CD4-positive, alpha-beta T cell treated with Interleukin-6 at 100 ng/mL for 8 hours (primary cell): ENCODE measurements around the gene PDZRN4.
"Not testable (repeated sequence)": the region's sequence is repeated elsewhere in the genome, so short reads cannot be mapped to it uniquely, and the experiment has no call there.

Experiments
- DNase-seq: peaks from one replicate; pipeline ENCODE4 v3.0.0-alpha.2; 2020; ENCODE audit warnings: mixed read lengths, low spot score

Gene PDZRN4

DNA sequence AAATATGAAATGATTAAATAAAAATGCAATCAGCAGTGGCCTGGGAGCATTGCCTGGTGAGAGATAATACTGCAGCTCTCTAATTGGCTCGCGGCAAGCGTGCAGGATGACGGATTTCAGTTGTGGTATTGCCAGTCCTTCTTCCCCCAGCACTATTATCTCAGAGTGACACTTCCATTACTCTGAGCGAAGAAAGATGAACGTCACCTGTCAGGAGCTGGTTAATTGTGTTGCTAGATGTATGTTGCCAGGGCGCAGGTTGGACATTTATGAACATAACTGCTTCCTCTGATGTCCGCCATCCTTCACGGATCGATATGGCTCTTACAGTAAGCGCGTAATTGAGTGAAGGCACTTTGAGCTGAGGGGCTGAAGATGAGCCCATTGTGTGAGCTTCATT lies 374.9 kb downstream of the PDZRN4 start:
- DNase-seq: no peak

DNA sequence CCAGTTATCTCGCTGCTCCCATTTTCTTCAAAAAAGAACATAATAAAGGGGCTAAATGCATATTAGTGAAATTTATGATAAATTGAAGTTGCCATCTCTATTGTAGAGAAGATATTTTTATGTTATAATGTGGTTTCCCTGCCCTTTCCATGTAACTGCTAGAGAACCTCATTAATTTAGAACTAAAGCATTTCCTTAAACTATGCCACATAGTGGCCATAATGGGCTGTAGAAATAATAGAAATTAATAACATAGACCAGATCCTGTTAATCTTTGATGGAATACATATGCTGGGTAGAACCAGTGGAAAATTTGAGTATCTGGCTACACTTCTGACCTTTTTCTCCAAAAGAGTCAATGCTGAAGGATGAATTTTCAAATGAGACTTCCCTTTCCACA lies 376.7 kb downstream of the PDZRN4 start:
- no peak for DNase-seq

DNA sequence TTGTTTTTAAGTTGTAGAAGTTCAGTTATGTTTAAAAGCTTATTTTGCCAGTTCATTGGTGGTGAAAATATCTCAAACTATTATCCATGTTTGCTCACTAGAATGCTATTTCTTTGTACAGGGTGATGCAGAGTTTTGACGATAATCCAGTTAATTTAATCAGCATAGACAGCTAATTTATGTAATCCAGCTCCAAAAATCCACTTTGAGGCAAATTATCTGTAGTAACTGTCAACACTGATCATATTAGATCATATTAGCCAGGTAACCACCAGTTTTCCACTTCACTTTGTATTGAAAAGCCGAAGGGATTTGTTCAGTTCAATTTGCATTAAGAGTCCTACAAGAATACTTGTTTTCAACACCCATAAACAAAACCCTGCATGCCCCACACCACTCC lies 378.6 kb downstream of the PDZRN4 start:
- DNase-seq: no peak

GRCh38 chr12:41573445-41573844 lies 385.3 kb downstream of the PDZRN4 start:
- DNase-seq: no peak

DNA sequence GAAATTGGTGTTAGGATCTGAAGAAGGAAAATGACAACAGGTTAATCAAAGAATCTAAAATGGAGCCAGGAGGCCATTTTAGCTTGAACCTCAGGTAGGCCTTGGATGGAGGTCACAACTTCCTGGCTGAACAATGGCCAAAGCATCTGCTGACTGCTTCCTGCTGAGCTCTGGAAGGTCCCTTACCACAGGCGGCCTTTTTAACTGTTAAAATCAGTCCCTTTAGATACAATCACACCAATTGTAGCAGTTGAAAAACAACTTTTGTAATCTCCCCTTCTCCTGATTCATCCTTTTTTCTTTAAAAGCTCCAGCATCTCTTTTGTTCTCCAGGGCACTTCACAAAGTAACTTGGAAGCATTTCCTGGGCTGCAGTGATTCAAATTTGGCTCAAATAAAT lies 388.8 kb downstream of the PDZRN4 start:
- DNase-seq: no peak

- DNase-seq: no peak
Observed at GRCh38 chr12:41577995-41578394, 389.9 kb downstream of the PDZRN4 start.

DNA sequence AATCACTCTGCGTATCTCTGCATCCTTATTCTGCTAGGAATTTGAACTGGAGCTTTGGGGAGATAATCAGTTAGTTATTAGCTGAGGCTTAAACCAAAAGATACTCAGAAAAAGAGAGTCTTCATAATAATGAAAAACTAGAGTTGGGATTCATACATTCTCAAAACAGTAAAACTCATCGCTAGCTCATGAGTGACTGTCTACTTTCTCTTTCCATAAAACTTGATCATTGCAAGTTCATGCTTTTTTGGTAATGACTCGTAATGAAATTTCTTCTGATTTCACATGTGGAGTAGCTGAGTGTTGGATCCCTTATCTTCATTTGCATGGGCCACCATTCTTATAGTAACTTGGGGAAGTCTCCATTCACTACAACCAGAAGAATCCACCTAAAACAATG lies 397.7 kb downstream of the PDZRN4 start:
- DNase-seq: no peak

GRCh38 chr12:41587574-41587973 lies 399.5 kb downstream of the PDZRN4 start:
- DNase-seq: no peak

DNA sequence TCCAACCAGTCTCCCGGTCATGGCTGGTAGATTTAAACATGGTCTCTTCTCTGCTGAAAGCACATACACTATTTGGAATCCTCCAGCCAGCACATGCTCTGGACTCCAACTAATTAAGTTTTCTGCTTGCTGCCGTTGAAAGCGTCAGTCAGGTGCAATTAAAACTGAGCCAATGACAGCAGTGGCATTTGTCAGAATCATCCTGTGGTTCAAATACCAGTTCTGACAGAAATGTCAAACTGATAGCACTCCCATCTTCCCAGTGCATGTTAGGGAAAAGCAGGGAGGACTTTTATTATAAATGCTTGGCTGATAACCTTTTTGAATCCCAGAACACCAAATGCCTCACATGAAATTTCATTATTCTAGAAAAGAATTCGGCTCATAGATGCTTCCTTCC lies 401.8 kb downstream of the PDZRN4 start:
- DNase-seq: no peak

GRCh38 chr12:41596190-41596589 lies 408.1 kb downstream of the PDZRN4 start:
- DNase-seq: no peak

- DNase-seq: no peak
Observed at GRCh38 chr12:41604830-41605229, 416.7 kb downstream of the PDZRN4 start.

DNA sequence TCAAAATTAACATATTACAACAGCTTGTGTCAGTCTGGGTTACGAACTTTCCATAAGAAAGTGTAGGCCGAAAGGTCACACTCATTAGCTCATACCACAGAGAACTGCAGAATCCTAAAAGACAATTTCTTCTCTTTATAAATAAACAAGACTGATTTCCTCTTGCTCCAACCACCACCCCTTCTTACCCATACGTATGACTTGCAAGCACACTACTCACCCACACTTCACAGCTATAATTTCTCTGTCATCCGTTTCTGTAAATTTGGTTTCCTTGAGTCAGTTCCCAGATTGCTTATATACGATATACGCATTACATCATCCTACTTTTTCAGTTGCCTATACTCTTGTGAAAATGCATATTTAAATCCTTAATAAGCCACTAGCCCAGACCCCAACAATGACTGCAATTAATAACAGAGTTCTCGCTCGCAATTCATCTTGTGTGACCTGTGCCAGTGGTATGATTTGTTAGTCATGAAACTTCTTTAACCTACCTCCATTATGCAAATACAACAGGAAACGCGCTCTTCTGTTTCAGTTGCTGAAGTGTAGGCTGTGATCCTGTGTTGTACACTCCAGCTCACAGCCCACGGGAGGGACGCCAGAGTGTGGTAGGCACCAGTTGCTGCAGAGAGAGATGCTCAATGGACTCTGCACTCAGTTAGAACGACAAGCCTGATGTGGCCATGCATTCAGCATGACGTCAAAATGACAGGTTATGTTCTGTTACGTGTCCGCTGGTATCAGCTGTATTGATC lies 417.6 kb downstream of the PDZRN4 start:
- DNase-seq: no peak

DNA sequence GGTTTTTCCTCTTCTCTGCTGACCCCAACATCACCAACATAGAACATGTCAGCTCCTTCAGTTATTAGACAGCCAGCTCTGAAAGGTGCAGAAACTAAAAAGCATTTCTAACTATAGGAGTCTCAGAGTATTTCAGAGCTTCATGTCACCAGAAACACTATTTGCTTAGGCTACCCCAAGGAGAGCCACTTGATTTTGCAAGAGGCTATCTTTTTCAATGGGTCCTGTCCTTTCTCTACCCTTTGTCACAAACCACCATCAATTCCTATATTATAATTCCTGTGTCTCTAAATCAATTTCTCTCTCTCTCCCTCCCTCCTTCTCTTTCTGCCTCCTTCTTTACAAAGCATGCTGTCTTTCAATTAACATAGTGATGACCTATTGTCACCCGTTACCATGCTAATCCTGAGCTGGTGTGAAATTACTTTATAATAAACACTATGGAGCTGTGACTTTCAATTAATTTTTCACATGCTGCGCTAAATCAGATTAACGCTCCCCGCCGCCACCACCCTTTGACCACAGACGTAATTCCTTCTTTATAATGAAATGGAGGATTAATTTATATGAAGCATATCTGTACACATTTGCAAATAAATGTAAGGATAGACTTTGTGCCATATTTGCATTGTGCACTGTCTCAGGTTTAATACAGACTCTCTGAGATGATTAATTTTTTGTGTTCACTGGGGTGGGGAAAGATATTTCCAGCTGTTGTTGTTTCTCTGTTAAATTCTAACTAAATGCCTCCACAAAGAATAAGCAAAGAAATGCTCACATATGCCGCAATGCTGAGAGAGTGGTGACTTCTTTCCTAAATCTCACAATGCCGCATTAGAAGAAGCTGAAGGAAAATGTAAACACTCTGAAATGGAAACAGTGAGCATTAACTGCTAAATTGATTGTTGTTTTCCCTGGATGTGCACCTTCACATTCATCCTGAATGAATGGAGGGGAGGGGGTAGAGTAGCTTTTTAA lies 418.6 kb downstream of the PDZRN4 start:
- no peak for DNase-seq

GRCh38 chr12:41612892-41613557 lies 424.9 kb downstream of the PDZRN4 start:
- no peak for DNase-seq

GRCh38 chr12:41615174-41615573 lies 427.1 kb downstream of the PDZRN4 start:
- not testable (repeated sequence) for DNase-seq

GRCh38 chr12:41619705-41620104 lies 431.6 kb downstream of the PDZRN4 start:
- no peak for DNase-seq

GRCh38 chr12:41621291-41621690 lies 433.2 kb downstream of the PDZRN4 start:
- no peak for DNase-seq
